ENCODE measurements around the gene CAV3.

DNA sequence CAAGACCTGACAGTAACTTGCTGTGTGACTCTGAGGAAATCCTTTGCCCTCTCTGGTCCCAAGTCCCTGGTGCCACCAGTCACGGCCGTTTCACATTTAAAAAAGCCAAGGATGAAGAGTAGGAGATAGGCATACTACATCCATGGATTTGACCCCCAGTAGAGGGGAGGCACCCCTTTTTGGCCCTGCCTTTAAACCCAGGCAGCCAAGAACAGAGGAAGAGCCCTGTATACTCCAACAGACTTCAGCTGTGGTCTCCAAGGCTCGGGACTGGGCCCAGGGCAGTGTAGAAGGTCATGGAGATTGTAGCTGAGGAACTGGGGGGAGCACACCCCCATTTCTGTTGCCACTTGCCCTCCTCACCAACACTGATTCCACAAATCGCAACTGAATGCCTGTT, 3.7 kb downstream of the CAV3 start:
- TF ChIP-seq EZH2 (IDR thresholded peaks at IDR 0.05; ENCODE audit: insufficient read depth, poor library complexity, severe bottlenecking) = no peak
- TF ChIP-seq EZH2phosphoT487 (IDR thresholded peaks at IDR 0.05; ENCODE audit: insufficient read depth, low read depth) = no peak
